KOPT-K1 (cell line): ENCODE data around the gene CLCNKB.
"Not testable (repeated sequence)": the region's sequence is repeated elsewhere in the genome, so short reads cannot be mapped to it uniquely, and the experiment has no call there.

Experiments used
- H3K27ac ChIP-seq: fragments of 200-600 bp; sonication (generic); 2 replicates; pipeline ENCODE4 v1.5.1; 2016; ENCODE audit warnings: antibody characterized with exemption, mild to moderate bottlenecking, low read depth, low read length; ENCODE audit not compliant: poor library complexity, severe bottlenecking
- H3K36me3 ChIP-seq: fragments of 200-600 bp; sonication (generic); 2 replicates; pipeline ENCODE4 v1.5.1; 2017; ENCODE audit warnings: antibody characterized with exemption, mild to moderate bottlenecking, low read length, moderate library complexity; ENCODE audit not compliant: insufficient read depth
- H3K9me3 ChIP-seq: fragments of 200-600 bp; sonication (generic); 2 replicates; pipeline ENCODE4 v1.5.1; 2017; ENCODE audit warnings: antibody characterized with exemption, low read length, mild to moderate bottlenecking; ENCODE audit not compliant: insufficient read depth, poor library complexity, severe bottlenecking

CLCNKB gene

DNA sequence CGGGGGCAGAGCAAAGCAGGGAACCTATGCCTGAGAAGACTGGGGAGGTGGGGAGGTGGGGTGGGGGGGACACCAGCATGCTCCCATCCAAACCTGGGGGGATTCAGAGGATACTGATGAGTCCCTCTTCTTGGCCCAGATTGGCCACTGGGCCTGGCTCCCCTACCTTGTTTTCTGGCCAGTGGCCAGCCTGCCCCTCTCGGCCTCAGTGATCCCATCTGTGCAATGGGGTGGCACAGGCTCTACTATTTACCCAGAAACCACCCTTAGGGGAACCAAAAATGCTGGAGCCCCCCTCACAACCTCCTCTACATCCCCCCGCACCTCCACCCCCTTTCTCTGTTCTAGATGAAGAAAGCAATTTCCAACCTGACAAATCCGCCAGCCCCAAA, 12.9 kb downstream of the CLCNKB start:
- not testable (repeated sequence) for H3K27ac ChIP-seq, H3K36me3 ChIP-seq, H3K9me3 ChIP-seq

DNA sequence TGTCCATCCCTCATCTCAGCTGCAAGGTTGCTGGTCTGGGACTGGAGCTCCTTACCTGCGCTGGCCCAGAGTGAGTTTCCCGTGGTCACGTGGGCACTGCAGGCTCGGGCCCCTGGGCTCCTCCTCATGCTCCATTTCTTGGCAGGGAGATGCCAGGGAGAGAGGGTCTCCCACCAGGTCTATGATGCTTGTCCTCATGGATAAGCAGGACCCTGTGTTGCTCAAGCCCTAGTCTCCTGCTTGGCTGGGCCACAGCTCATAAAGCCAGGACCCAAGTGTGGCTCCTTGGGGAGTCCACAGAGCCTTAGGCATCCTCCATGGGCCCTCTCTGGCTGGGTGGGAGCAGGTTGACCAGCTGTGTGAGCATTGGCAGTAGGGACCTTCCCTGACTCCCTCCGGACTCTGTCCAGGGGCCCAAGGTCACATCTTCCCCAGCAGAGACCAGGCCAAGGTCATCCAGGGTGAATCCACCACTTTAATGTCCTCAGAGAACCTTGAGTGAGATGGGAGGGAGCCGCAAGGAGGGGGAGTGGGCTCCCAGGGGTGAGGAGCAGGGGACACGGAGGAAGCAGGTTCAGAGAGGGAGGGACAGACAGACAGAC, 13.8 kb downstream of the CLCNKB start:
- not testable (repeated sequence) for H3K27ac ChIP-seq, H3K9me3 ChIP-seq, H3K36me3 ChIP-seq

DNA sequence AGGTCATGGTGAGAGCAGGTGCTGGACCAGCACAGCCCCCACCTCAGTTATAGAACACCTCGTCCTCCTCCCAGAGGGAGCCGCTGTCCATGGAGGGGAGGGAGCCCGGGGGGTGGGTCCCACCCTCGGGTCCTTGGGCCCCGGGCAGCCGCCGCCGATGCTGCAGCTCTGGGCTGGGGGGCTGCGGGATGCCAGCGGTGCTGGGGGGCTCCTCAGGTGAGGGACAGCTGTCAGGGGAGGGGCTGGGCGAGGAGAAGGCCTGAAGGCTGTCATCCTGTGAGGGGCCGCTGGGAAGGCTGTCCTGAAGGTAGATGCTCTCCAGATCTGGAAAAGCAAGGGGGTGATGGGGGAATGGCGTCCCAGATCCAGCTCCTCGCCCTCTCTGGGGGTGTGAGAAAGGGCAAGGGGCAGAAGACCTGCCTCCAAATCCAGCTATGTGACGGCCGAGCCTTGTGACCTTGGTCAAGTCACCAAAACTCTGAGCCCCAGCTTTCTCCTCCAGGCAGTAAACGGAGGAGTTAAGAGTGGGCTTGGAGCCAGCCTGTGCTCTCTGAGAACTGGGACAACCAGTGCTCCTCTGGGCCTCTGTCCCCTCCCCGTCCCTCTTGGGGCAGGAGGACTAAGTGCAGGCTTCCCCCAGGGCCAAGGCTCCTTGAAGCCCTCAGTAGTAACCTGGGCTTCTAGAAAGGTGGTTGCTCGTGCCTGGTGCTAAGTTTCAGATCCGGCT, 15.0 kb downstream of the CLCNKB start:
- not testable (repeated sequence) for H3K9me3 ChIP-seq, H3K36me3 ChIP-seq, H3K27ac ChIP-seq

DNA sequence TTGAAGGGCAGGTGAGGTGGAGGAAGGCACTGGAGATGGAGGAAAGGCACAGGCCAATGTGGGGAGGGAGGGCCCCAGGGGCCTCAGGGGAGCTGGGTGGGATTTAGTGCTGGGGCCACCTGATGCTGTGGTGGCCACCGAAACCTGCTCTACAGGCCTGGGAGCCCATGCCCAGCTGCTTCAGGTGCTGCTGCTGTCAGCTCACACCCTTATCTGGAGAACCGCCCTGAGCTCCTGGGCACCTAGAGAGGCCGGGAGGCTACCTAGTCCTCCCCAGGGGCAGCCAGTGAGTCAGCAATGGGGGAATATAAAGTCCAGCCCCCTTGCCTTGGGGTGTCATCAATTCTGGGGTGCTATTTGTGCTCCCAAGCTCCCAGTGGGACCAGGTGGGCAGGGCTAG, 17.7 kb downstream of the CLCNKB start:
- Histone ChIP-seq H3K36me3 (no peaks in the 10 kb centered on the region), H3K9me3 (no peaks in the 10 kb centered on the region), H3K27ac (no peak overlapping the region)

DNA sequence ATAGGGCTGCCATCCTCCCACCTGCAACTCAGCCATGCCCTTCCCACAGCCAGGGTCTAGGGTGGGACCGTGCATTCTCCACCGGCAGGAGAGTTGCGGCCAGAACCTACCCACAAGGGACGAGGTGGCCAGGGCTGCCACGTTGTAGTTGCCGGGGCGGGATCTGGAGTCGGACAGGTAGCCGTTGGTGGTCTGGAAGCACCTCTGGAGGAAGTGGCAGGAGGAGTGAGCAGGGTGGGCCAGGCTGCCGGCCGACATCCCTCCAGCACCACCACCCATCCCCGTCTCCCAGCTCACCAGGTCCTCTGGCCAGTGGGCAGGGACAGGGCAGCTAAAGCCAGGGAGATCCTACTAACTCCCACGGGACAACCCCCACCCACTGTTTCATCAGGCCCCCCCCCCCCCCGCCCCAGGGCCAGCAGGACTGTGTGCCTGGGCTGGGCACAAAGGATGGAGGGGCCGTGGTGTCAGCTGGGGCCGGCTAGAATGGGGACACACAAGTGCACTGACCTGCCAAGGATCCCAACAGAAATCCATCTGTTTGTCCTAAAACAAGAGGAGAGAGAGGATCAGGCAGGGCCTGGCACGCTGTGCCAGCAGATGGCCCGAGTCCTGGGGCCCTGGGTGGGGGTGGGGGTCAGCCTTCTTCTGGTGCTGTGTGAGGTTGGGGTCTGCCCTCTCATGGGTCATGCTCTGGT, 18.6 kb downstream of the CLCNKB start:
- not testable (repeated sequence) for H3K27ac ChIP-seq, H3K36me3 ChIP-seq, H3K9me3 ChIP-seq

DNA sequence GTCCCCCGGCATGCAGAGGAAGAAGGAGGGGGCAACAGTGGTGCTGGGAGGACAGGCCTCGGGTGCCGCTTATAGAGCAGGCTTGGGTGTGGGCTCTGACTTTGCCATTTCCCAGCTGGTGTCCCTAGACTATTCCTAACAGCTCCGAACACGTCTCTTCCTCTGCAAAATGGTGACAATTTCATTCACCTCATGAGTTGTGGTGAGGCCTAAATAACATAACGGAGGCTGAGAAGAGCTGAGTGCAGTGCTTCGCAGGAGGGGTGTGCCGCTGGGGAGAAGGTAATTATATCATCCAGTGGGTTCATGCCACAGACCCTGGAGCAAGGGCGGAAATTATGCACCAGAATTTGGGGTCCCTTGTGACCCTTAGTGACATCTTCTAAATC, 19.1 kb downstream of the CLCNKB start:
- not testable (repeated sequence) for H3K27ac ChIP-seq, H3K9me3 ChIP-seq, H3K36me3 ChIP-seq

DNA sequence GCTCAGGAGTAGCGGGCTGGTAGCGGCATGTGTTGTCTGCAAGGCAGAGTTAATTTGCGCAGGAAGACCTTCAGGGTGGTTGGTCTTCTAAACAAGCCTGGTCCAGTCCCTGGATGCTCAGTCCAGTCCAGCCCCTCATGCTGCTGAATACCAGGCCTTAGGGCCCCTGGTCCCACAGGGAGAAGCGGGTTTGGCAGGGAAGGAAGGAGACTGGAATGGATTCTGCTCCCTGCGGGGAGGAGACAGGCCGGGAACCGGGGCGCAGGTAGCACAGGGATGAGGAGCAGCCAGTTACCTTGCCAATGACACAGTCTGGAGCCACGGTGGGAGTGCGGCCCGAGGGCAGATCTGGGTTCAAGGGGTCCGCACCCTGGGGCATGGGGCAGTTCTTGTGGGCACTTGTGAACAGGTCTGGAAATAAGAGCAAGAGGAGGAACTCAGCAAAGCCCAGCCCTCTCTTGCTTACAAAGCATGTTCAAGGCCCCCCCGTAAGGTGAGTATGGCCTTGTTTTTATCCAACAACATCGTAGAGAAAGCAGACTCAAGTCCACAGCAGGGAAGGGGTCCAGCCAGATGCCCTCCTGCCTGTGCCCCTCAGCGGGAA, 19.7 kb downstream of the CLCNKB start:
- no peaks in the 10 kb centered on the region for H3K9me3 ChIP-seq
- no peak overlapping the region for H3K27ac ChIP-seq
- no peaks in the 10 kb centered on the region for H3K36me3 ChIP-seq

DNA sequence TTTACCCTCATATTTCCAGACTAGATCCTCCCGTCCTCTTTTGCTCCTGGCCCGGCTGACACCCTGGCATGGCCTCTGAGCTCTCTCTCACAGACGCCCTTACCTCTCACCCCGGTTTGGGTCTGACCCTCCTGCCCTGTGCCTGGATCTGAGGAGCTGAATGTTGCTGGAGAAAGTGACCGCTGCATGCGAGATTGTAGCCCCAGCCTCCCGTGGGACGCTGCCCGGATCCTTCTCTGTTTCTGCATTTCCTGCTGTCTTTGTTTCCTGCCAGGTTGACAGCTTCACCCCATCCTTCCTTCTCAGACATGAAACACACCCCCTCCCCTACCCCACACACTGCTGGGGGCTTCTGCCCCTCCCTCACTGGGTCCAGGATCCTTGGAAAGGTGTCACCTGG, 20.3 kb downstream of the CLCNKB start:
- no peaks in the 10 kb centered on the region for H3K9me3 ChIP-seq
- H3K27ac ChIP-seq: no peak overlapping the region
- no peaks in the 10 kb centered on the region for H3K36me3 ChIP-seq

DNA sequence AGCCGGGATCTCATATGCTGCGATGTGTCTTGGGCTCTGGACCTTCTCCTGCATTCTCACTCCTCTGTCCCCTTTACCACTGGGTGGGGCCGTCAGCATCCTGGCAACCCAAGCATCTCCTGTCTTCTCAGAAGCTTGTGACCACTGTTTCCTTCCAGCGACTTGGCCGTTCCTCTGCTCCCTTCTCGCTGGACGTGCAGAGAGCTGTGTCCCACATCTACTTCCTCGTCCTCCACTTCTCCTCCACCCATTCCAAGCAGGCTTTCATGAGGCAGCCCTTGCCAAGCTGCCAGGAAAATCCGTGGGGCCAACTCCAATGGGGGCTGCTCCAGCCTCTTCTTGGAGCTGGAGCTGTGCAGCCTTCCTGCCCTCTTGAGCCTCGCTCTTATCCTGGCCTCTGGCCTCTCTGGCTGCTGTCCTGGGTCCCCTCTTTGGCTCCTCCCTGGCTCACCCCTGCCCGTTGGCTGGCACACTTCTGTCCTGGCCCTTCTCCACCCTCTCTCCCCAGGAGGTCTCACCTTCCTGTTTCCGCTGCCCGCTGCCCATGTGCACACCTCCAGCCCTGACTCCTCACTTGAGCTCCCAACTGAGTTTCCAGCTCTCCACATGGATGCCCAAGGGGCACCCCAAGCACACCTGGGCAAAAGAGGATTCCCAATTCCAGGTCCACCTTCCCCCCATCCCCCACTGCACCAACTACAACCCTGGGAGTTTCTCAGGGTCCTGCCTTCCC, 21.1 kb downstream of the CLCNKB start:
- Histone ChIP-seq H3K9me3 (no peaks in the 10 kb centered on the region), H3K36me3 (no peaks in the 10 kb centered on the region), H3K27ac (no peak overlapping the region)

DNA sequence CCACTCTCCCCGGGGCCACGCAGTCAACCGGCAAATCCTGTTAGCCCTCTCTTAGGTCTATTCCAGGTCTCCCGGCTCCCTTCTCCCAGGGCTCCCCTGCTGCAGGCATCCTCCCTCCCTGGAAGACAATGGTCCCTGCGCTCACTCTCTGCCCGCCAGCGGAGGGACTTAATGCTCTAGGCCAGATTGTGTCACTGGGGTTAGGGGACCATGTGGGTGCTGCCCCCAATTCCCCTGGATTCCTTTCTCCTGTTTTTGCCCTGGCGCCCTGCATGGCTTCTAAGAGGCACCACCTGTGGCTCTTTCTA, 21.6 kb downstream of the CLCNKB start:
- no peaks in the 10 kb centered on the region for H3K9me3 ChIP-seq
- no peak overlapping the region for H3K27ac ChIP-seq
- no peaks in the 10 kb centered on the region for H3K36me3 ChIP-seq

DNA sequence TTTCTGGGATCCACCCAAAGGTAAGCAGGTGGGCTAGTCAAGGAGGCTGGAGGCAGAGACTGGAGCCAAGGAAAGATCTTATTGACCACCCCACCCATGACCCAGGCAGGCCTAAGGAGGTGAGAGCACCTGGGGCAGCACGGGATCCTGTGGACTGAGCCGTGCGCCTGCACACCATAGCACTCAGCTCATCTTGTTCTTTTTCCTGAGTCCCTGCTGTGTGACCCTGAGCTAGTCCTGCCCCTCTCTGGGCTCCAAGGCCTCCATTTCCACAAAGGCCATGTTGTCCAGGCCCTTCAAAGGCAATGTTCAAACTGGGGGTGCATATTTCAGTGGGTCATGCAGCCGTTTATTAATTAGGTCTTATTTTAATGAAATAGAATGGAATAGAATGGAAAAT, 22.7 kb downstream of the CLCNKB start:
- no peak overlapping the region for H3K27ac ChIP-seq
- no peaks in the 10 kb centered on the region for H3K9me3 ChIP-seq
- H3K36me3 ChIP-seq: no peaks in the 10 kb centered on the region

DNA sequence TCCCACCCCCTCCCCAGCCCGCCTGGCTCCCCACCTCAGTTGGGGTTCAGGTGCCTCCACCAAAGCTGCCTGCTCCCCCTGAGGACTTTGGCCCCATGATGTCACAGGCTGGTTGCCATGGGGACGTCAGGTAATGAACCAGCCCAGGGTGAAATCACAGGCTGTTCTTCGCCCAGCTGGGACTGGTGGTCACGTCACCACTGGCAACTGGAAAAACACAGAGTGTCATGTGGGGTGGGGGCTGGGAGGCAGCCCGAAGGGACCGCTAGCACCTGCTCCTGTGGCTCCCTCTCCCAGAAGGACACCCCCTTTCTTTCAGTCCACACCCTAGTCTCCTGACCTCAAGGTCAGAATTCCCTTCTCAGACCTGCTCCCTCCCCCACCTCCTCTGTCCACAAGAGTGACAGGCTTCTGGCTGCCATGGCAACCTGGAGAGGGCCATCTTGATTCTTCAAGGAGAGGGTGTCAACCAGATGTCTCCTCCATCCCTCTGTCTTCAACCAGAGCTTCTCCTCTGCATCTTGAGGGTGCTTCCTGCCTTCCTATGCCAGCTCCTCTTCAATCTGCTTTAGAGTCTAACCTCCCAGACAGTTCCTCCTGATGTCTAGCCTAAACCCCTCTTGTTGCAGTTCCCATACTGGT, 23.7 kb downstream of the CLCNKB start:
- H3K27ac ChIP-seq: no peak overlapping the region
- no peaks in the 10 kb centered on the region for H3K36me3 ChIP-seq
- no peaks in the 10 kb centered on the region for H3K9me3 ChIP-seq

DNA sequence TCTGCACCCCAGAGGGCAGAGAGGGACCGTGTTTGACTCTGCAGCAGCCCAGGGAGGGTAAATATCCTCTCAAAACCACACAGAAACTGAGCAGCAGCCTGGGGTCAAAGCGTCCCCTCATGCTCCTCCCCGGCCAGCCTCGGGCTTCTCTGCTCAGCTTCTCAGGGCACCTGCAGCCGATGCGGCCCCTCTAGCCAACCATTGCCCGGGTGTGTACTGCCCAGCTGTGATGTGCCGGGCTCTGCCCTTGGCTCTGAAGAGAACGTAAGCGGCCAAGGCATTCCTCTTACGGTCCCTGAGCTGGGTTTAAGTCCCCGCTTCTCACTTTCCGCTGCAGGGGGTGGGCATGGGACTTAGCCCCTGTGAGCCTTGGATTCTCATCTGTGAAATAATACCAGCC, 24.4 kb downstream of the CLCNKB start:
- no peaks in the 10 kb centered on the region for H3K36me3 ChIP-seq
- no peak overlapping the region for H3K27ac ChIP-seq
- H3K9me3 ChIP-seq: no peaks in the 10 kb centered on the region

DNA sequence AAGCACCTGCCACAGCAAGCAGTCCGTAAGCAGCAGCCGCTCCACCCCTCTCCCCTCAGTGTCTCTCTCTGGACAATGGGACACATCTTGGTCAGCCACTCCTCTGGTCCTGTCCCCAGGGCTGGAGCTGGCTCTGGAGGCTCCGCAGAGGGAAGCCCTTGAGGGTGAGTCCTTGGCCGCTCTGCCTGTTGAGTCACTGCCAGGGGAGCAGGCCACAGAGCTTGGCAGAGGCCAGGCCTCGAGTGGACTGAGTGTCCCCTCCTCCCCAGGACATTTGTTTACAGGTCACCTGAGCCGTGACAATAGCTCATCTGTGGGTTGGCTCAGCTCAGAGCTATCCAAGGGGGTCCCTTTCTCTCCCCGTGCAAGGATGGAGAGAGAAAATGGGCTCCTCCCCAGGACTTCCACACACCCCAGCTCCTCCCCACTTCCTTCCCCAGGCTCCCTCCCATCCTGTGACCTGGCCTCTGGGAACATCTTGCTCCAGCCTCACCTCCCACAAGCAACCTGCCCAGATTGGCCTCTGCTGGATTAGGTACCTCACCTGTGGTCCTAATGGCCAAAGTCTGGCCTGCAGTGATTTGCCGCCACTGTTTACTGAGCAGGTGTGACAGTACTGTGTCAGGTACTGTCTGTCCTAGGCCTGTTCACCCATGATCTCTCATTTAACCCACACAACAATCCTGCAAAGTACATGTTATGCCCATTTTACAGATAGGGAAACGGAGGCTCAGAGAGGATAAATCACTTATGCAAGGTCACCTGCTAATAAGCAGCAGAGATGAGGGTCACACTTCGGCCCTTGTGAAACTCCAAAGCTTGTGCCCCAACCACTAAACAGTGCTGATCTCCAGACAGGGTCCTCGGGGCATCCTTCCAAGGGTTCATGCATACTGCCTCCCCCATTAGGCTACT, 25.0 kb downstream of the CLCNKB start:
- H3K27ac ChIP-seq: no peak overlapping the region

More for the DNA sequence above, 25.0 kb downstream of the CLCNKB start:
- H3K9me3 ChIP-seq: no peaks in the 10 kb centered on the region
- no peaks in the 10 kb centered on the region for H3K36me3 ChIP-seq
